IPS-18a (cell line): ENCODE data around the gene NPAS2.

Source experiments
- H3K27ac ChIP-seq: one replicate; pipeline ENCODE4 v1.5.1; 2013; ENCODE audit warnings: low read length
- H3K27me3 ChIP-seq: one replicate; pipeline ENCODE4 v1.6.1; 2013; ENCODE audit warnings: mild to moderate bottlenecking, low read length; ENCODE audit not compliant: control insufficient read depth, insufficient read depth
- H3K36me3 ChIP-seq: one replicate; pipeline ENCODE4 v1.6.1; 2013; ENCODE audit warnings: low read depth, low read length; ENCODE audit not compliant: control insufficient read depth
- H3K4me1 ChIP-seq: one replicate; pipeline ENCODE4 v1.6.1; 2013; ENCODE audit warnings: low read depth, low read length; ENCODE audit not compliant: control insufficient read depth
- H3K4me3 ChIP-seq: one replicate; pipeline ENCODE4 v1.5.1; 2013; ENCODE audit warnings: low read length
- H3K9ac ChIP-seq: one replicate; pipeline ENCODE4 v1.6.1; 2013; ENCODE audit warnings: mild to moderate bottlenecking, low read length, moderate library complexity
- H3K9me3 ChIP-seq: one replicate; pipeline ENCODE4 v1.6.1; 2013; ENCODE audit warnings: low read depth, low read length; ENCODE audit not compliant: control insufficient read depth

NPAS2 gene

DNA sequence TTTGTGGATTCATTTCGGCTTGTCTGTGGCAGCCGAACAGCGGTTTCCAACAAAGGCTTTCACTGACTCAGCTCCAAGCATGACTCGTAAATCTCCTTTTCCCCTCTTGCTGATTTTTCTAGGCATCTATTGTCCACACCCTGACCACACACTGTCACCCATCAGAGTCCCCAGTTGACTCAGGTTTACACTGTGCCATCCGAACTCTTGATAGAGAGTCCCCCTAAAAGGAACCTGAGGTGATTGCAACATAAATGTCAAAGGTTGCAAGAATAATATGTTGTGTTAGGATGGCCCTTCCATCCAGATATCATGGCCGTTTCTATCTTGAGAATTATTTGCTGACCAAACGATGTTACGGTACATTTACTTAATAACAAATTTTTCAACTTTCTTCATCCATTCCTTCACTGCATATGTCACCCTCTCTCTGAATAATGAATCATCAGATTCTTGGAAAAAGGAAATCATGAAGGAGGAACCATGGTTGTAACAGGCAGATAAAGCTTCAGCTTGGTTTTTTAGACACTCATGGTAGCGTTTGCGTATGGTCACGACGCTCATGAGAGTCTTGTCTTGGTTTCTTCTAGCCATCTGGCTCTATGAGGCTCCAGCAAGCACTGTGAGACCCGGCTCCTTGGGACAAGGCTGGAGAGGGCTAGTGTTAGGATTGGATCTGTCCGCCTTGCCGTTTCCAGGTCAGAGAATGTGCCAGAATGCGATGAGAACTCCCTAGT, 72.1 kb downstream of the NPAS2 start:
- Histone ChIP-seq H3K4me1 (peaks cover 10% of the 10 kb centered on the region), H3K27ac (no peak overlapping the region)

DNA sequence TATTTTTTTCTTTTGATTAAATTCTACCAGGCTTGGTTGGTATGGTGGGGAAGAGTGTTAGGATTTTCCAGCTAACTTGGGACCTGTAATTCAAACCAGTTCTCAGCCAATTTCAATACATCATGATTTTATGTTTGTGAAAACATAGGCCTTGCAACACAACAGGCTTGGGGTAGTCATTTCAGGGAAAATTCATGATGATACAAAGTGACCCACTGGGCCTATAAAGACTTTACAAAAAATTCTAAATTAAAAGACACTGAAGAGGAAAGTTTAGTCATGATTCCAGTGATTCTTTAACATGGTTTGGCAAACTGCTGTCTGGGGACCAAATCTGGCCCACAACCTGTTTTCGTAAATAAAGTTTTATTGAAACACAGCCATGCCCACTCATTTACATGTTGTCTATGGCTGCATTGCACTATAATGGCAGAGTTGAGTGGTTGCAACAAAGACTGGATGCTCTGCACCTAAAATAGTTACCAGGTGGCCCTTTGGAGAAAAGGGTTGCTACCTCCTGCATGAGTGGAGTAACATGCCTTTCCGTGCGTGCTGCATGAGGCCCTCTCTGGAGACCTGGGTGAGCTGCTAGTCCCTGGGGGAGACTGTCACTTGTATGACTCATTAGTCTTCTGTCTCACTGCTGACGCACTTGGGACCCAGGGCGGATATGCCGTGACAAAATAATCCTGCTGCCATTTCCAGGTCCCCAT, 73.6 kb downstream of the NPAS2 start:
- Histone ChIP-seq H3K36me3 (no peaks in the 10 kb centered on the region), H3K9ac (no peak overlapping the region), H3K27ac (no peak overlapping the region), H3K4me3 (no peak overlapping the region), H3K27me3 (no peaks in the 10 kb centered on the region), H3K9me3 (no peaks in the 10 kb centered on the region), H3K4me1 (peaks cover 10% of the 10 kb centered on the region)

More for the DNA sequence above, 72.1 kb downstream of the NPAS2 start:
- Histone ChIP-seq H3K27me3 (no peaks in the 10 kb centered on the region), H3K4me3 (no peak overlapping the region), H3K9ac (no peak overlapping the region), H3K9me3 (no peaks in the 10 kb centered on the region), H3K36me3 (no peaks in the 10 kb centered on the region)

DNA sequence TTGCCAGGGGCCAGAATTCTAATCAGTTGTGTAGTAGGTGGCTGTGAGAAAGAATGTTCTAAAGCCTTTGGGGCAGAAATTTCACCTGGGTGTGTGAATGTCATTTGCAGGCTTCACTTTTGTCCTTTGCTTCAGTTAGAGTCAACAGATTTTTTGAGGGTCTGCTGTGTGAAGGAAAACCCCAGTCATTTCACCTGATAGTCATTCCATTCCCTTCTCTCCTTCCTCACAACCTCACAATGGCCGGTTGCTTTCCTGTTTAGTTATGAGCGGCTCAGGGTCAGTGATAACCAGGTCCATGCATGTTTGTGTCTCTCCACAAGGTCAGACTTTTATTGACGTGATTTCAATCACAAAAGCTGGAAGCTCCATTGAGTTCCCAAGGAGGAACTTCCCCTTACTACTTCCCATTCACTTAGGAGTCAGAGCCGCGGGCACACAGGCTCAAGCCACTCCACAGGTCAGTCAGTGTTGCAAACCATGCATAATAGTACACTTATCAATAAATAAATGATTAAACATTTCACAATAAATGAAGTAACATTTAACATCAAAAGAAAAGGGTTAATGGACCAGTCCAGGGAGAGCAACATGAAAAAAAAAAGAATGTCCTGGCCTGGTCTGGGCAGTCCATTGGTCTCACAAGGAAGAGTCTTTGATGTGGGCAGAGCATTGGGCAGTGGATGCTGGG, 74.3 kb downstream of the NPAS2 start:
- H3K9ac ChIP-seq = no peak overlapping the region
- H3K27me3 ChIP-seq = no peaks in the 10 kb centered on the region
- peaks cover 10% of the 10 kb centered on the region for H3K4me1 ChIP-seq
- no peak overlapping the region for H3K27ac ChIP-seq
- H3K4me3 ChIP-seq = no peak overlapping the region
- H3K36me3 ChIP-seq = no peaks in the 10 kb centered on the region
- H3K9me3 ChIP-seq = no peaks in the 10 kb centered on the region

DNA sequence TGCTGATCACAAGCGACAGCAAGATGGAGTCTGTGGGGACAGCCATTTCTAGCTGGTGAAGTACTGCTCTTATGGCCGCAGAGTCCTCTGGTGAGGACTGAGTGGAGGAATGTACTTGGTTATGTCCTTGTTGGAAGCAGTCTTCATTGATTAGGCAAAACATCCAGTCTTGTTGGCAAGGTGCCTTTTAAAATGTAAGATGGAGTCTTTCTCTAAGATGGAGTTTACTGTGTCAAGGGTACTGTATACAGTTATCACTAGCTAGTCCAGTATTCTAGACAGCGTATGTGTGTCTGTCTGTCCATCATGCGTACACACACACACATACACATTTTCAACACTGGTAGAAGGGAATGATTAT, 74.8 kb downstream of the NPAS2 start:
- no peaks in the 10 kb centered on the region for H3K36me3 ChIP-seq
- H3K4me3 ChIP-seq = no peak overlapping the region
- H3K27me3 ChIP-seq = no peaks in the 10 kb centered on the region
- H3K9ac ChIP-seq = no peak overlapping the region
- no peaks in the 10 kb centered on the region for H3K9me3 ChIP-seq
- no peak overlapping the region for H3K27ac ChIP-seq
- peaks cover 10% of the 10 kb centered on the region for H3K4me1 ChIP-seq

DNA sequence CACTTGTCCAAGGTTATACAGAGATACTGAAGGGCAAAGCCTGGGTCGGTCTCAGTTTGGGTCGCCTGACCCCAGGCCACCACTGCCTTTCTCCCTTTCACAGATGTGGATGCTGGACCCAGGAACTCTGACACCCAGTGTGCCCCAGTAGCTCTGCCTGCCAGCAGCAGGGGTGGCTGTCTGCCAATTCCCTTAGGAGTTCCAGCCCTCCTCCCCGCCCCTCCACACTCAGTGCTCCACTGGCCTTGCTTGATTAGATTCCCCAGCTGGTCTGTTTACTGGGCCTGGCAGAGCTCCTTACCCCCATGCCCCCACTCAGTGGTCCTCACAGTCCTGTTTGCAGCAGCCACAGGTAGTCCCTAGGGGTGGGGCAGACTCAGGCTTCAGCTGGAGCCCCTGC, 75.5 kb downstream of the NPAS2 start:
- Histone ChIP-seq H3K4me3 (no peak overlapping the region), H3K36me3 (no peaks in the 10 kb centered on the region), H3K4me1 (peaks cover 10% of the 10 kb centered on the region), H3K9me3 (no peaks in the 10 kb centered on the region), H3K27ac (no peak overlapping the region), H3K9ac (no peak overlapping the region), H3K27me3 (no peaks in the 10 kb centered on the region)

DNA sequence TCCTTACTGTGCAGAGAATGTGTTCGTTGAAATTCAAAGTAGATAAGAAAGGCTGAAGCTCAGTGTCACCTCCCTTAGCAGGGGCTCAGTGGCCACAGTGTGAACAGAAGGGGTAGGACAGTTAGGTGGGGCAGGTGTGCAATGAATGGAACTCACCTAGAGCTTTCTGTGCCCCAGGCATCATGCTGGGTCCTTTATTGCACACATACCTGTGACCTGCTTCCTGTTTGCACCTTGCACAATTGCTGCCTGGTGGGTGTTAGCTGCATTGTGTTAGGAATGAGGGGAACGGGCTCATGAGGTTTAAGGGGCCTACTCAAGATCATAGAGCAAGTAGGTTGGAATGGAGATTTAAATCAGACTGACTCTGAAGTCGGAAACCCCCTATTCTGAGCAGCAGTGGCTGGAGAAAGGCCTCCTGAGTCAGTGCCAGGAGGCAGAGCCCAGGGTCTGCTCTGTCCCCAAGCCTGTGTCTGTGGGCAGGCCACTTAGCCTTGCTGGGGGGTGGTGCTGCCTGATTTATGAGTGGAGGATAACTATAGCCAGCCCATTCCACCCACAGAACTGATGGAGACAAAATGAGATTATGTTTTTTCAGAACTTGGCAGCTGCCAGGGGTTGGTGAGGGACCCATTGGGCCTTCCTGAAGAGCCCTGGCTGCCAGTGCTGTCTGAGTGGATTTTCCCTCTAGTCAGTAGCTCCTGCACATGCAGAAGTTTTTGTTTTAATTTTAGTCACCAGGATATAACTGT, 76.2 kb downstream of the NPAS2 start:
- peaks cover 10% of the 10 kb centered on the region for H3K4me1 ChIP-seq
- H3K27ac ChIP-seq = no peak overlapping the region
- H3K27me3 ChIP-seq = no peaks in the 10 kb centered on the region
- H3K9me3 ChIP-seq = no peaks in the 10 kb centered on the region
- H3K36me3 ChIP-seq = no peaks in the 10 kb centered on the region
- no peak overlapping the region for H3K9ac ChIP-seq
- no peak overlapping the region for H3K4me3 ChIP-seq

DNA sequence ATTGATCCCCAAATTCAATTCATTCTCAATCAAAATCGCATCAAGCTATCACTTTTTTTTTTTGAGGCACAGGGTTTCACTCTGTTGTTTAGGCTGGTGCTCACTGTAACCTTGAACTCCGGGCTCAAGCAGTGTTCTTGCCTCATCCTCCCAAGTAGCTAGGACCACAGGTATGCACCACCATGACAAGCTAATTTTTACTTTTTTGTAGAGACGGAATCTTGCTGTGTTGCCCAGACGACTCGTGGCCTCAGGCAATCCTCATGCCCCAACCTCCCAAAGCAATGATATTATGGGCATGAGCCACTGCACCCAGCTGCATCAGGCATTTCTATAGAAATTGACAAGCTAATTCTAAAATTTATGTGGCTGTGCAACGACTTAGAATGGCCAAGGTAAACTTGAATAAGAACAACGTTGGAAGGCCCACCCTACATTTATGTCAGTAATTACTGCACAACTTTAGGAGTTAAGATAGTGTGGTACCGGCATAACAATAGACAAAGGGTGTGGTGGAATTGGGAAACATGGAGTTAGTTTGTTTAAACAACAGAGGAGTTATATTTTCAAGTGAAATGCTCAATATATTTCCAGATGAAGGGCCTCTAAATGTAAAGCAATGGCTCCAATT, 78.2 kb downstream of the NPAS2 start:
- H3K27ac ChIP-seq = no peak overlapping the region

DNA sequence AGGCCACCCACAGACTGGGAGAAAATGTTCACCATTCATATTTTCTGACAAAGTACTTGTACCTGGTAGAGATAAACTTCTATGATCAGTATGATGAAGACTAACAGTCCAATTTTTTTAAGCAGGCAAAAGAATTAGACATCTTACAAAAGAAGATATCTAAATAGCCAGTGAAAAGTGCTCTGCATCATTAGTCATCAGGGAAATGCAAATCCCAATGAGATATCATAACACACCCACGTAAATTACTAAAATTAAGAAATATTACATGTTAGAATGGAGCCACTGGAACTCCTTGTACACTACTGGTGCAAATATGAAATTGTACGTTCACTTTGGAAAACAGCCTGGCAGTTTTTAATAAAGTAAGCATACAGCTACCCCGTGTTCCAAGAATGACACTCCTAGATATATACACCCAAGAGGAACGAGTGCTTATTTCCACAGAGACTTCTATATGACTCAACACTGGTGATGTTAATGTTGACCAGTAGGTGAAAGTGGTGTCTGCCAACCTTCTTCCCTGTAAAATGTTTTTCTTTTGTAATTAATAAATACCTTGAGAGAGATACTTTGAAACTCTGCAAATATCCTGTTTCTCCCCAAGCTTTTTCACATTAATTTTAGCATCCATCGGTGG, 80.3 kb downstream of the NPAS2 start:
- no peak overlapping the region for H3K27ac ChIP-seq
- no peaks in the 10 kb centered on the region for H3K27me3 ChIP-seq
- peaks cover 10% of the 10 kb centered on the region for H3K4me1 ChIP-seq
- no peak overlapping the region for H3K9ac ChIP-seq
- no peaks in the 10 kb centered on the region for H3K9me3 ChIP-seq
- no peak overlapping the region for H3K4me3 ChIP-seq
- no peaks in the 10 kb centered on the region for H3K36me3 ChIP-seq

More for the DNA sequence above, 78.2 kb downstream of the NPAS2 start:
- no peak overlapping the region for H3K9ac ChIP-seq
- H3K9me3 ChIP-seq = no peaks in the 10 kb centered on the region
- H3K4me1 ChIP-seq = peaks cover 10% of the 10 kb centered on the region
- no peaks in the 10 kb centered on the region for H3K27me3 ChIP-seq
- no peaks in the 10 kb centered on the region for H3K36me3 ChIP-seq
- H3K4me3 ChIP-seq = no peak overlapping the region

DNA sequence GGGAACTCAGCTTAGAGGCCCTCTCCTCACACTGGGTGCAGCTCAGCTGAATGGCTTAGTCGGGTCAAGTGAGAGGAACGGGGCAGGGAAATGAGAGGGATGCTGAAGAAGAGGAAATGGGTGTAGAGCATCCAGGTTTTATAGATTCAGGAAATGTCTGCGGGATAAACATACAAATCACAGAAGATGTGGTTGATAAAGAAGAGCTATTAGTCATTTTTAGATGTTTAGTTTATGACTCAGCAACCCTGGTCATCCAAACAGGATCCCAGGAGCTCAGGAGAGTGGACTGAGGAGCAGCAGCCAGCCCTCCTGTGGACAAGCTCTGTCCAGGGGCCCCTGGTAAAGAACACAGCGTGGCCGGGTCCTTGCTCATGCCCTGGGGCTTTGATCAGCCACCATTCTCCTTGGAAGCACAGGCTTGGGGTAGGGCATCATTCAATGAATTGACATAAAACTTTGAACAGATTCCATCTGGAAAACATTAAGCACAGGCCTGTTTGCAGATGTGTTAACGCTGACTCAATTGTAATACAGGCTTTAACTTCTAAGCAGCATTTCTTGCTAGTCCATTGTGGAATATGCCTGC, 83.0 kb downstream of the NPAS2 start:
- H3K4me1 ChIP-seq = no peaks in the 10 kb centered on the region

DNA sequence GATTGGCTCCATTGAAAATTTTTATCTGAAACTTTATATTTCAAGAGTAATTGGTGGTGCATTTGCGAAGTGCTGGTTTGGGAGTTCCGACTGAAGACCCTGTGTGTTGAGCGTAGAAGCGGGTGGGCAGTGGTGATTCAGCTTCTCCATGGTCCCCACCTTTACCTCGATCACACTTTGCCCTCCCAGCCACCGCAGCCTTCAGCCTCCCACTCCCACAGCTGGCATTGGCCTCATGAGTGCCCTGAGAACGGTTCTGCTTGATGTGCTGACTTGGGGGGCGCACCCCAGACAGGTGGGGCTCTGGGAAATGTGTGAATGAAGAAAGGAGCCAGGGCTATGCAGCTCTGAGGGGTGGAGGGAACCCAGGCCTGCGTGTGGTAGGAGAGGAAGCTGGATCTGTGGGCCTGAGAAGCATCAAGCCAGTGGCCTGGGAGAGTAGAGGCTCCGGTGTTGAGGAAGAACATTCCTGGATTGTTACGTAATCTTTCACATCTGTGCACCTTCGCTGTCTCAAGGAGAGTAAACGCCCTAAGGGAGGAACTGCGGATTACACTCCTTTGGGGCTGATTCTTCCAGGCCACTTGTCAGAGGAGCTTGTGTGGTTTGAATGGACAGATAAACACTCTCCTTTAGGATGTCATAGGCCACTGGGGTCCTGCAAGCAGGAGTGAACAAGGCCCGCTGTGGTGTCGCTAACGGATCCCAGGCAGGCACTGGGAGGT, 83.8 kb downstream of the NPAS2 start:
- Histone ChIP-seq H3K9me3 (no peaks in the 10 kb centered on the region), H3K27ac (no peak overlapping the region), H3K27me3 (no peaks in the 10 kb centered on the region), H3K36me3 (no peaks in the 10 kb centered on the region), H3K4me1 (no peaks in the 10 kb centered on the region), H3K9ac (no peak overlapping the region), H3K4me3 (no peak overlapping the region)

More for the DNA sequence above, 83.0 kb downstream of the NPAS2 start:
- H3K36me3 ChIP-seq = no peaks in the 10 kb centered on the region
- no peak overlapping the region for H3K9ac ChIP-seq
- no peaks in the 10 kb centered on the region for H3K9me3 ChIP-seq
- H3K27ac ChIP-seq = no peak overlapping the region
- no peak overlapping the region for H3K4me3 ChIP-seq
- H3K27me3 ChIP-seq = no peaks in the 10 kb centered on the region
